ENCODE results near the gene COL5A1. TPM values are rescaled to one million over a fixed set of nuclear protein-coding genes. Genes with fewer than 3 reads are reported as not detected.
"Not testable (repeated sequence)": the region's sequence is repeated elsewhere in the genome, so short reads cannot be mapped to it uniquely, and the experiment has no call there.

The COL5A1 gene
- total RNA-seq, 1 donor from 2014 or later = 87.7 TPM

- no peak overlapping the region for H3K4me3 ChIP-seq (ENCODE audit: low read depth, low read length)
- TF ChIP-seq CTCF (IDR thresholded peaks at IDR 0.05; ENCODE audit: insufficient read depth, low read length, poor library complexity, severe bottlenecking) = no peak
- no peak for DNase-seq (ENCODE audit: low read depth)
- no peaks in the 10 kb centered on the region for H3K36me3 ChIP-seq (ENCODE audit: control insufficient read depth, insufficient read depth, low read length)
- H3K27me3 ChIP-seq (ENCODE audit: control insufficient read depth, insufficient read depth, low read length) = no peaks in the 10 kb centered on the region
These were observed 211.5 kb downstream of the COL5A1 start for GRCh38 chr9:134852906-134853654.

- Histone ChIP-seq H3K4me3 (ENCODE audit: low read depth, low read length) (no peak overlapping the region), H3K36me3 (ENCODE audit: control insufficient read depth, insufficient read depth, low read length) (no peaks in the 10 kb centered on the region), H3K27me3 (ENCODE audit: control insufficient read depth, insufficient read depth, low read length) (no peaks in the 10 kb centered on the region)
- DNase-seq (ENCODE audit: low read depth) = no peak
- TF ChIP-seq CTCF (IDR thresholded peaks at IDR 0.05; ENCODE audit: insufficient read depth, low read length, poor library complexity, severe bottlenecking) = no peak
These were observed 212.3 kb downstream of the COL5A1 start for GRCh38 chr9:134853893-134854292.

- Histone ChIP-seq H3K27me3 (ENCODE audit: control insufficient read depth, insufficient read depth, low read length) (no peaks in the 10 kb centered on the region), H3K36me3 (ENCODE audit: control insufficient read depth, insufficient read depth, low read length) (no peaks in the 10 kb centered on the region), H3K4me3 (ENCODE audit: low read depth, low read length) (no peak overlapping the region)
- DNase-seq (ENCODE audit: low read depth) = no peak
- TF ChIP-seq CTCF (IDR thresholded peaks at IDR 0.05; ENCODE audit: insufficient read depth, low read length, poor library complexity, severe bottlenecking) = no peak
These were observed 213.0 kb downstream of the COL5A1 start for GRCh38 chr9:134854541-134854981.

- TF ChIP-seq CTCF (IDR thresholded peaks at IDR 0.05; ENCODE audit: insufficient read depth, low read length, poor library complexity, severe bottlenecking) = no peak
- no peak for DNase-seq (ENCODE audit: low read depth)
- H3K4me3 ChIP-seq (ENCODE audit: low read depth, low read length) = no peak overlapping the region
These were observed 213.8 kb downstream of the COL5A1 start for GRCh38 chr9:134855231-134855899.

GRCh38 chr9:134855900-134856377, 214.3 kb downstream of the COL5A1 start:
- H3K27me3 ChIP-seq (ENCODE audit: control insufficient read depth, insufficient read depth, low read length) = no peaks in the 10 kb centered on the region
- no peaks in the 10 kb centered on the region for H3K36me3 ChIP-seq (ENCODE audit: control insufficient read depth, insufficient read depth, low read length)
- DNase-seq (ENCODE audit: low read depth) = no peak
- TF ChIP-seq CTCF (IDR thresholded peaks at IDR 0.05; ENCODE audit: insufficient read depth, low read length, poor library complexity, severe bottlenecking) = no peak
- H3K4me3 ChIP-seq (ENCODE audit: low read depth, low read length) = no peak overlapping the region

More at GRCh38 chr9:134855231-134855899, 213.8 kb downstream of the COL5A1 start:
- no peaks in the 10 kb centered on the region for H3K27me3 ChIP-seq (ENCODE audit: control insufficient read depth, insufficient read depth, low read length)
- H3K36me3 ChIP-seq (ENCODE audit: control insufficient read depth, insufficient read depth, low read length) = no peaks in the 10 kb centered on the region

GRCh38 chr9:134857451-134857850, 215.8 kb downstream of the COL5A1 start:
- DNase-seq (ENCODE audit: low read depth); H3K27me3 ChIP-seq (ENCODE audit: control insufficient read depth, insufficient read depth, low read length); H3K36me3 ChIP-seq (ENCODE audit: control insufficient read depth, insufficient read depth, low read length); H3K4me3 ChIP-seq (ENCODE audit: low read depth, low read length): not testable (repeated sequence)

All from kidney epithelial cell (primary cell).